Fibroblast of the aortic adventitia (primary cell): ENCODE results near the gene SLC1A2. TPM values are rescaled to one million over a fixed set of nuclear protein-coding genes. Genes with fewer than 3 reads are reported as not detected.

Source experiments
- DNase-seq: peaks from one replicate; pipeline ENCODE4 v3.0.0-alpha.2; 2010; ENCODE audit warnings: low read depth
- H3K4me3 ChIP-seq: 2 replicates; pipeline ENCODE4 v1.5.1; 2011; ENCODE audit warnings: low read depth, mild to moderate bottlenecking, control low read depth, low read length, moderate library complexity
- total RNA-seq: library from RNA; depleted of rRNA; stranded (reverse); fragments of >200 nt; gene quantifications from 2 replicates; pipeline ENCODE4 v1.2.3, GENCODE V29; 2012; ENCODE audit warnings: low replicate concordance
- TF ChIP-seq, protein P1 (sequence below): IDR thresholded peaks from 2 replicates; pipeline ENCODE4 v1.5.1; 2011; ENCODE audit warnings: mild to moderate bottlenecking, low read length, control low read depth, inconsistent platforms; ENCODE audit not compliant: insufficient read depth

SLC1A2 gene
- total RNA-seq, 1 donor: 23.6 TPM

DNA sequence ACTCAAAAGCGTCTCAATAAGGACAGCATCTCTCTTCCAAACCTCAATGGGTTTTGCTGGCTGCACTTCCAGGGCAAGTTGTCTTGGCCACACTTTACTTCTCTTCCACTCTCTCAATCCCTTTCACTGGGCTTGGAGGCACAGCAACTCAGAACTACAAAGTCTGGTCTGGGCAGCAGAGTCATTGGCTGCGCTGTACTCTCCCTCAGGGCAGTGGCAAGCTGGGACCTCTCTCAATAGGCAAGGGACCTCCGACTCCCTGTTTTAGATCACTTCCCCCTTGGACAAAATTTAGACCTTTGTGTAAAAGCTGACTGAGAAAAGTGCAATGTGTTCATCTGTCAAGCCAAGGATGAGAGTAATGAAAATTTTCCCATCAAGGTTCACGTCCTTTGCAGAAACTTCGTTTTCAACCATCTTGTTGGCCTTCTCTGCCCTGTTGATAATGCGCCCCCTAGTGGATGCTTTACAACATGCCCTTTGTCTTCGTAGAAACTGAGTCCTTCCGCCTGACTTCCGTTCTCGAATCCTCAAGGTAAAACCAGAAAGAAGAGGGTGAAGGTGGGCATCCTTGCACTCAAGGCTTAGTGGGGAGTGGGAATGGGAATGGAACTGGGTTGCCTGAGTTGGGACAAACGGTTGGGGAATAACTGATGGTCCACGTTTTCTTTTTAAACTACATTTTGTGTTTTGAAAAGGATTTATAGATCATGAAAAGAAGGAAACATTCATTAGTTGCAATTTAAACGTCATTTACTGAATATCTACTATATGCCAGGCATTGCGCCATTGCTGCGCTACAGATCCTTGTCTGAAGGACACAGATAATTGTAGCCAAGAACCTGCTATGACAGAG is 181.3 kb downstream of the SLC1A2 start:
- TF ChIP-seq, protein P1, sequence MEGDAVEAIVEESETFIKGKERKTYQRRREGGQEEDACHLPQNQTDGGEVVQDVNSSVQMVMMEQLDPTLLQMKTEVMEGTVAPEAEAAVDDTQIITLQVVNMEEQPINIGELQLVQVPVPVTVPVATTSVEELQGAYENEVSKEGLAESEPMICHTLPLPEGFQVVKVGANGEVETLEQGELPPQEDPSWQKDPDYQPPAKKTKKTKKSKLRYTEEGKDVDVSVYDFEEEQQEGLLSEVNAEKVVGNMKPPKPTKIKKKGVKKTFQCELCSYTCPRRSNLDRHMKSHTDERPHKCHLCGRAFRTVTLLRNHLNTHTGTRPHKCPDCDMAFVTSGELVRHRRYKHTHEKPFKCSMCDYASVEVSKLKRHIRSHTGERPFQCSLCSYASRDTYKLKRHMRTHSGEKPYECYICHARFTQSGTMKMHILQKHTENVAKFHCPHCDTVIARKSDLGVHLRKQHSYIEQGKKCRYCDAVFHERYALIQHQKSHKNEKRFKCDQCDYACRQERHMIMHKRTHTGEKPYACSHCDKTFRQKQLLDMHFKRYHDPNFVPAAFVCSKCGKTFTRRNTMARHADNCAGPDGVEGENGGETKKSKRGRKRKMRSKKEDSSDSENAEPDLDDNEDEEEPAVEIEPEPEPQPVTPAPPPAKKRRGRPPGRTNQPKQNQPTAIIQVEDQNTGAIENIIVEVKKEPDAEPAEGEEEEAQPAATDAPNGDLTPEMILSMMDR: peak; percentile 54
- no peak overlapping the region for H3K4me3 ChIP-seq
- DNase-seq: no peak

DNA sequence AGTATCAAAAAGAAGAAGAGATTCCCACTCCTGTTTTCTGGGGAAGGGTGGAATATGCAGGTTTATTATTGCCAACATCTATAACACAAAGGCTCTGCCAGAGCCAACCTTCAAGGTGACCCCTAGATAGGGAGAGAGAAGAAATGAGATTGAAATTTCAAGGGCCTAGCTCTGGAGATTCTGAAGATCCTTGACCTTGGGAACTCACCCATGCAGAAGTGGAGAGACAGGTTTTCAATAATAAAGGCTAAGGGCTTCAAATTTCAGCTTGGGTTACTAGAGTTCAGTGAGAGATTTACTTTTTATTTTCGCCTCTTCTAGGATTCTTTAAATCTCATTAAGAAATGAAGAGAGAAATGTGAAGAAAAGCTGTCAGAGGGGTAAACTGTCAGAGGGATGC is 182.0 kb downstream of the SLC1A2 start:
- no peak overlapping the region for H3K4me3 ChIP-seq
- no peak for DNase-seq

DNA sequence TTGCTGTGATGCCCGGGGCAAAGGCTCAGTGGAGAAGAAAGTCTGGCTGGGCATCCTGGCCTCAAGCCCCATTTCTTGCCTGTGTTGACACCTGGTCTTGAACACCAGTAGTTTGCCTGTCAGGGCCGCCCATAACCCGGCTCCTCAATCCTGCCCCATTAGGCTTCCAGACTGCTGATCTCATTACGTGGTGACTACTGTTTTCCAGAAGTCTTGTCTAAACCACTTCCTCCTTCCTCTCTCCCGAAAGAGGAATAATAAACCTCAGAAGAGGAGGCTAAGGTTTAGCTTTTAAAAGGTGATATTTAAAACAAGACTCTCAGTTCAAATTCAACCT is 182.7 kb downstream of the SLC1A2 start:
- H3K4me3 ChIP-seq: no peak overlapping the region
- no peak for DNase-seq
- TF ChIP-seq, protein P1: no peak

More for the DNA sequence above, 182.0 kb downstream of the SLC1A2 start:
- TF ChIP-seq, protein P1: no peak

DNA sequence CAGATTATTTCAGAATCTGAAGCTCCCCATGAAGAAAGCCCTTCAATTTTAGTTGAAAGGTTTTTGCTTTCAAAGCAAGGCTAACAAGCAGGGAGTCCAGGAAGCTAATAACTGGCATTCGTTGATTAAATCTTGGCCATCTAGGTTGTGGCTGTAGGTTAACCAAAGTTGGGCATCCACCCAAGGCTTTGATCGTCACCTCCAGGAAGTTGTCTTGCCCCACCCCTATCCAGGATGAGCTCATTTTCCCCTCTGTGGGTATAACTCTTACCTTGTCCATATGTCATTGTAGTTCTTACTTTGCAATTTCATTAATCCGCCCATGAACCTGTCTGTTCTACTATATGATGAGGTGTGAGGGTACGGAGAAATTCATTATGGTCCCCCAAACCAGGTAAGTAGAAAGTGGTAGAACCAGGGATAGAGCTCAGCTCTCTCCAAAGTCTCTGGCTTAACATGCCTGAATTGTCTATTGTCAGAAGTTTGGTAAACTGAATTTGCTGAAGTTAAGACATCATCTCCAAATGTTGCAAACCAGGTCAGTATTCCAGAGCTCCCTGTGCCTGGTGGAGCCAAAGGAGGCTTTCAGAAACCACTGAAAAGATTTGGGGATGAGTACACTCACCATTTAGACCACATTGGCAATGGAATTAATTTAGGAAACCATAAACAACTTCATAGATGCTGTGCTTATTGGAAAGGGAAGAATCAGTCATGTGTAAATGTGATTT is 183.3 kb downstream of the SLC1A2 start:
- DNase-seq: peak; percentile 25
- H3K4me3 ChIP-seq: no peak overlapping the region
- TF ChIP-seq, protein P1: no peak

DNA sequence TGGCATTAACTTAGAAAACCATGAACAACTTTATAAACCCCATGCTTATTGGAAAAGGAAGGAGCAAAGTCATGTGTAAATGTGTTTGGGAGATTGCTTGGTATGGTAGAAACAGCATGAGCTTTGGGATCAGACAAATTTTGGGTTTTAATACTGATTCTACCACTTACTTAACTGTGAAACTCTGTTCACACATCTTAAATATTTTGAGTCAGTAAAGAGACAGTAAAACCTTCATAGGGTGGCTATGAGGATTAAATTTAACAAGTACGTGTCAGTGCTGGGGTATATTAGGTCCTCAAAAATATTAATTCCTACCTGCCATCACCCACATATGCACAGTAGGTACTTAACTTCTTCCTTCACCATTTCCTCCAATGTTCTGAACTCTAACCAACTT is 183.9 kb downstream of the SLC1A2 start:
- DNase-seq: no peak
- no peak overlapping the region for H3K4me3 ChIP-seq
- TF ChIP-seq, protein P1: no peak

DNA sequence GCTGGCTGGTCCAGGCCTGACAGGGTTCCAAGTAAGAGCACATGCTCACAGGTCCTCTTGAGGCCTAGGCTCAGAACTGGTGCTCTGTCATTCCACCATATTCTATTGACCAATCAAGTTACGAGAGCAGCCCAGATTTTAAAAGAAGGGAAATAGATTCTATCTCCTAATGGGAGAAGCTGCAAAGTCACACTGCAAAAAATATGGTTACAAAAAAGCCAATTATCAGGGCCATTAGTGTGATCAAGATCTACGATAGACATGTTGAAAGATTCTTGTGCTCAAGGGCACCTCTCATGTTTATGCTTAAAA is 184.2 kb downstream of the SLC1A2 start:
- TF ChIP-seq, protein P1: no peak
- H3K4me3 ChIP-seq: no peak overlapping the region
- DNase-seq: no peak
